BLaER1 (cell line): ENCODE measurements around the gene C1orf159.

Experiments used
- H3K27ac ChIP-seq: shearing (Covaris generic); formaldehyde crosslinking; 2 replicates; pipeline ENCODE4 v1.8.1; 2022
- H3K27me3 ChIP-seq: shearing (Covaris generic); formaldehyde crosslinking; 2 replicates; pipeline ENCODE4 v1.8.1; 2022
- H3K36me3 ChIP-seq: shearing (Covaris generic); formaldehyde crosslinking; 2 replicates; pipeline ENCODE4 v1.8.1; 2022
- H3K4me1 ChIP-seq: shearing (Covaris generic); formaldehyde crosslinking; 2 replicates; pipeline ENCODE4 v1.8.1; 2022
- H3K4me2 ChIP-seq: shearing (Covaris generic); formaldehyde crosslinking; 2 replicates; pipeline ENCODE4 v1.8.1; 2022
- H3K4me3 ChIP-seq: shearing (Covaris generic); formaldehyde crosslinking; 2 replicates; pipeline ENCODE4 v1.8.1; 2022
- H3K9ac ChIP-seq: shearing (Covaris generic); formaldehyde crosslinking; 2 replicates; pipeline ENCODE4 v1.8.1; 2022
- H3K9me3 ChIP-seq: shearing (Covaris generic); formaldehyde crosslinking; 2 replicates; pipeline ENCODE4 v1.8.1; 2022
- H4K20me1 ChIP-seq: shearing (Covaris generic); formaldehyde crosslinking; 2 replicates; pipeline ENCODE4 v1.8.1; 2022
- Cebpa-rat ChIP-seq: shearing (Covaris generic); IDR thresholded peaks from 2 replicates; pipeline ENCODE4 v1.8.1; 2022

The C1orf159 gene

GRCh38 chr1:1042835-1043234, 73.1 kb downstream of the C1orf159 start:
- H3K9me3 ChIP-seq, result no peaks in the 10 kb centered on the region
- H3K36me3 ChIP-seq, result peaks cover 66% of the 10 kb centered on the region
- H3K4me1 ChIP-seq, result peaks cover 28% of the 10 kb centered on the region

GRCh38 chr1:1041873-1042272, 74.0 kb downstream of the C1orf159 start:
- H3K27ac ChIP-seq, result no peak overlapping the region
- H3K9me3 ChIP-seq, result no peaks in the 10 kb centered on the region
- H3K27me3 ChIP-seq, result peaks cover 6% of the 10 kb centered on the region; the same call in 1 of the 2 replicates
- H3K4me3 ChIP-seq, result no peak overlapping the region
- no peak overlapping the region for H3K9ac ChIP-seq
- H3K4me1 ChIP-seq, result peaks cover 37% of the 10 kb centered on the region
- peaks cover 56% of the 10 kb centered on the region for H3K36me3 ChIP-seq
- H4K20me1 ChIP-seq, result peaks cover 81% of the 10 kb centered on the region
- TF ChIP-seq Cebpa-rat, result no peak
- no peak overlapping the region for H3K4me2 ChIP-seq

More at GRCh38 chr1:1042835-1043234, 73.1 kb downstream of the C1orf159 start:
- H3K9ac ChIP-seq, result no peak overlapping the region
- peaks cover 72% of the 10 kb centered on the region for H4K20me1 ChIP-seq
- no peak for TF ChIP-seq Cebpa-rat
- no peak overlapping the region for H3K4me3 ChIP-seq
- no peak overlapping the region for H3K4me2 ChIP-seq
- H3K27me3 ChIP-seq, result peaks cover 6% of the 10 kb centered on the region; the same call in 1 of the 2 replicates
- H3K27ac ChIP-seq, result no peak overlapping the region

- peaks cover 6% of the 10 kb centered on the region; the same call in 1 of the 2 replicates for H3K27me3 ChIP-seq
- H3K4me3 ChIP-seq, result no peak overlapping the region
- H4K20me1 ChIP-seq, result peaks cover 89% of the 10 kb centered on the region
- H3K9me3 ChIP-seq, result no peaks in the 10 kb centered on the region
- no peak for TF ChIP-seq Cebpa-rat
- no peak overlapping the region for H3K9ac ChIP-seq
- peaks cover 52% of the 10 kb centered on the region for H3K36me3 ChIP-seq
- H3K4me2 ChIP-seq, result no peak overlapping the region; the same call in 1 of the 2 replicates
- peaks cover 45% of the 10 kb centered on the region for H3K4me1 ChIP-seq
- H3K27ac ChIP-seq, result no peak overlapping the region
Measured at GRCh38 chr1:1041092-1041523, 74.8 kb downstream of the C1orf159 start.

DNA sequence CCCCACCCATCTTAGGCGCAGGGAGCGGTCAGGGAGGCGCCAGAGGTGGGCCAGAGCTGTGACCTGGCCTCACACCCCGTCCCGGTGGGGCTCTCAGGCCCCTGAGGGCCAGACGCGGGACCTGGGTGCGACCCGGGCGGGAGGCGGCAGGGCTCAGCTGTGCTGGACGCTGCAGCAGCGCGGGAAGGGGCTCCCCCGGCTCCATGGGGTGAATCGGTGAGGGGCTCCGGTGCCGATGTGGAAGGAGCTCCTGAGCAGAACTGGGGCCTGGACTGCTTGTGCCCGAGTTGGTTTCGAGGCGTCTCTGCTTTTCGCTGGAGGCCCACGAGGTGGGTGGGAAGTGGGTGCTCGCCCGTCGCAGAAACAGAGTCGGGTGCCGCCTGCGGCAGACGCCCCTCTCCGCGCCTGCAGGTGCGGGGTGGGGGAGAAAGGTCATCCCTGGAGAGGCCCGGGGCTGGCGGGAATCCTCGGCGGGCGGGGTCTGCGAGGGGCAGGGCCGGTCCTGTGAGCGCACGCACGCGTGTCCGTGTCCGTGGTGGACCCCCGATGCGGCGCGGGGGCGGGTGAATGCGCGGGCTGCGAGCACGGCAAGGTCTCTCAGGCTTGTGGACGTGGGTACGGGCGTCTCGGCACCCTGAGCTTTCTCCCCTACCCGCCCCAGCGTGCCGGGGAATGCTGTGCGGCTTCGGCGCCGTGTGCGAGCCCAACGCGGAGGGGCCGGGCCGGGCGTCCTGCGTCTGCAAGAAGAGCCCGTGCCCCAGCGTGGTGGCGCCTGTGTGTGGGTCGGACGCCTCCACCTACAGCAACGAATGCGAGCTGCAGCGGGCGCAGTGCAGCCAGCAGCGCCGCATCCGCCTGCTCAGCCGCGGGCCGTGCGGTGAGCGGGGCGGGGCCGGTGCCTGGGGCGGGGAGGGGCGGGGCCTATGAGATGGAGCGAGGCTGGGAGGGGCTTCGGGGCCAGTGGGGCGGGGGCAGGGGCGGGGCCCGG, 75.6 kb downstream of the C1orf159 start:
- Histone ChIP-seq H3K4me2 (peak overlapping the region; percentile 99), H3K27ac (peak overlapping the region; percentile 59; the same call in 1 of the 2 replicates), H3K27me3 (peaks cover 6% of the 10 kb centered on the region; the same call in 1 of the 2 replicates), H4K20me1 (peaks cover 92% of the 10 kb centered on the region), H3K9me3 (no peaks in the 10 kb centered on the region), H3K36me3 (peaks cover 52% of the 10 kb centered on the region), H3K4me1 (peaks cover 53% of the 10 kb centered on the region), H3K4me3 (peak overlapping the region; percentile 68), H3K9ac (peak overlapping the region; percentile 70)
- no peak for TF ChIP-seq Cebpa-rat

DNA sequence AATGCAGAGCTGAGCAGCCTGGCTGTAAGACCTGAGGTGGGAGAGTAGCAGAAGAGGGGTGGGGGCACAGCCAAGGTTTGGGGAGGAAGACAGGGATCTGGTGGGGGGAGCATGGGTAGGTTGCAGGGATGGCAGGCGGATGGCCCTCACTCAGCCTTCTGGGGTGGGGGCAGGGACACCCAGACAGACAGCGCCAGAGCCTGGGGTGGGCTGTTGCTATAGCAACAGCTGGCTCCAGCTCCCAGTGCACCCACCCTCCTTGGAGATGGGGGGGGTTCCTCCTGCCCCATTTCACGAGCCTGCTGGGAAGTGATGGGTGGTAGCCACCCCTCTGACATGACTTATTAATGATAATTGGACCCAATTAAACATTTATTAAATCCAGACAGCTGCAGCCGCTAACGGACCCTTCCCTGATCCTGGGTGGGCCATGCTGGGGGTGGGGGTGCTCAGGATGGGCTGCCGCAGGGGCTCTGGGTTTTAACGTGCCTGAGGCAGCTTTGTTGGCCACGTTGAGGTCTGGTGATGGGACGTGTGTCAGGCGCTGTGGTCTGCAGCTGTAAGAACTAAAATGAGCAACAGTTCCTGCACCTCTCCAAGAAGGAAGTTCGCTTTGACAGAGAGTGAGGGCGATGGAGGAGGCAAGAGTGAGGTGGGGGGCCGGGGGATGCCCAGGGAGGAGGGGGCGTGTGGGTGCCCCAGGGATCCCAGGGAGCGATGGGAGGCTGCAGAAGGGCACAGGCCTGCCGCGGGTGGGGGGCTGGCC, 76.6 kb downstream of the C1orf159 start:
- peaks cover 12% of the 10 kb centered on the region for H3K27me3 ChIP-seq
- H4K20me1 ChIP-seq, result peaks cover 90% of the 10 kb centered on the region
- no peak for TF ChIP-seq Cebpa-rat
- peak overlapping the region; percentile 99 for H3K4me2 ChIP-seq
- peak overlapping the region; percentile 68 for H3K4me3 ChIP-seq
- no peak overlapping the region for H3K27ac ChIP-seq
- H3K36me3 ChIP-seq, result peaks cover 44% of the 10 kb centered on the region
- H3K4me1 ChIP-seq, result peaks cover 60% of the 10 kb centered on the region
- H3K9me3 ChIP-seq, result no peaks in the 10 kb centered on the region
- H3K9ac ChIP-seq, result peak overlapping the region; percentile 70; the same call in 1 of the 2 replicates

GRCh38 chr1:1038694-1039093, 77.2 kb downstream of the C1orf159 start:
- Histone ChIP-seq H3K27ac (no peak overlapping the region), H4K20me1 (peaks cover 91% of the 10 kb centered on the region), H3K4me1 (peaks cover 66% of the 10 kb centered on the region), H3K4me2 (peak overlapping the region; percentile 99), H3K36me3 (peaks cover 38% of the 10 kb centered on the region), H3K4me3 (peak overlapping the region; percentile 68; the same call in 1 of the 2 replicates), H3K27me3 (peaks cover 18% of the 10 kb centered on the region), H3K9ac (no peak overlapping the region), H3K9me3 (no peaks in the 10 kb centered on the region)
- TF ChIP-seq Cebpa-rat, result no peak

GRCh38 chr1:1037366-1038327, 78.2 kb downstream of the C1orf159 start:
- Histone ChIP-seq H4K20me1 (peaks cover 83% of the 10 kb centered on the region), H3K36me3 (peaks cover 27% of the 10 kb centered on the region), H3K4me2 (peak overlapping the region; percentile 99), H3K9ac (0 out of 2 replicates have a peak overlapping the region, but pooled peaks have one; percentile 19), H3K9me3 (no peaks in the 10 kb centered on the region), H3K27me3 (peaks cover 22% of the 10 kb centered on the region), H3K4me1 (peaks cover 68% of the 10 kb centered on the region), H3K27ac (no peak overlapping the region), H3K4me3 (no peak overlapping the region; the same call in 1 of the 2 replicates)
- no peak for TF ChIP-seq Cebpa-rat

DNA sequence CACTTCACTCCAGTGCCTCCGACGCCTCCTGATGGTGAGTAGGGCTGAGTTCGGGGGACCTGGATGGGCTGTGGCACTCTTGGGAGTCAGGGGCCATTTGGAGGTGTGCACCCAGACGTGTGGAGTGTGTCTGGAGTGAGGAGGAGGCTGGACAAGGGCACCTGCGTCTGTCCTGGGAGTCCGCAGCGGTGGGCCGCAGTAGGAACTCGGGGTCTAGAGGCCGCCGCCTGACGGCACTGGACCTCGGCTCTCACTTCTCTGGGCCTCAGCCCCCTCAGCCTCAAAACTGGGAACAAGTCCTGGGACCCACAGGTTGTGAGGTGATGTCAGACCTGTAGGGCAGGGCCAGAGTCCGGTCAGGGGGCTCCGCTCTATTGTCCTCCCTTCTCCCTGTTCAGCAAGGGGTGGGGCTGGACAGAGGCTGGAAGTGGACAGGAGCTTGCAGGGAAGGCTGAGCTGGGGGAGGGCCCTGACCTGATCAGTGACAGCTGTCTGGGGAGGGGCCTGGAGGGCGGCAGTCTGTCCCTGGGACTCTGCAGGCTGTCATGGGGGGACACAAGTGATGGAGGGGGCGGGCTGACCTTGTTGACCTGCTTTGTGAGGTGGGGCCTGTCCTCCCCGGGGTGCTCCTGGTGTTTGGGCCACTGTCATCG, 80.5 kb downstream of the C1orf159 start:
- TF ChIP-seq Cebpa-rat, result no peak
- H4K20me1 ChIP-seq, result peaks cover 82% of the 10 kb centered on the region

More for the DNA sequence above, 80.5 kb downstream of the C1orf159 start:
- Histone ChIP-seq H3K27ac (no peak overlapping the region), H3K4me3 (no peak overlapping the region), H3K4me2 (peak overlapping the region; percentile 99), H3K27me3 (peaks cover 22% of the 10 kb centered on the region), H3K4me1 (peaks cover 86% of the 10 kb centered on the region), H3K9me3 (no peaks in the 10 kb centered on the region), H3K36me3 (peaks cover 13% of the 10 kb centered on the region; the same call in 1 of the 2 replicates), H3K9ac (no peak overlapping the region)
